Common myeloid progenitor, CD34-positive (primary cell): ENCODE results near the gene MIA. TPM values are rescaled to one million over a fixed set of nuclear protein-coding genes. Genes with fewer than 3 reads are reported as not detected.
"Not testable (repeated sequence)": the region's sequence is repeated elsewhere in the genome, so short reads cannot be mapped to it uniquely, and the experiment has no call there.

Source experiments
- CTCF ChIA-PET: fragments of 350-600 bp; sonication (Branson Sonifier 250); formaldehyde crosslinking; loops from one replicate; lab custom pipeline; 2021; ENCODE audit warnings: antibody characterized with exemption; lab: Charles Lee
- POLR2A ChIA-PET: fragments of 350-600 bp; sonication (Branson Sonifier 250); formaldehyde crosslinking; loops from one replicate; lab custom pipeline; 2021; ENCODE audit warnings: antibody characterized with exemption; lab: Charles Lee
- DNase-seq, 3 donors: peaks; one replicate each; pipeline versions ENCODE4 v3.0.0 to v3.0.0-alpha.2; 2013
- H3K27ac ChIP-seq, 2 experiments: 1 replicate in 1 of 2; 2 replicates in 1 of 2; pipeline ENCODE4 v1.7.0; 2013; ENCODE audit warnings: inconsistent platforms in 2 of 2, low read length in 2 of 2, mild to moderate bottlenecking in 2 of 2, low read depth in 1 of 2, moderate library complexity in 1 of 2; ENCODE audit not compliant: severe bottlenecking in 2 of 2, insufficient read depth in 1 of 2, poor library complexity in 1 of 2
- H3K27me3 ChIP-seq, 5 experiments: replicated peaks in 2 of 5; 1 replicate in 3 of 5; 2 replicates in 2 of 5; pipeline versions ENCODE4 v1.6.1 to v1.7.0; 2013; ENCODE audit warnings: low read length in 4 of 5, mild to moderate bottlenecking in 2 of 5, moderate library complexity in 2 of 5, inconsistent platforms in 1 of 5; ENCODE audit not compliant: insufficient read depth in 5 of 5, control insufficient read depth in 4 of 5
- H3K36me3 ChIP-seq, 4 experiments: 1 replicate in 2 of 4; 2 replicates in 2 of 4; pipeline versions ENCODE4 v1.6.1 to v1.7.0; 2013; ENCODE audit warnings: low read length in 3 of 4, control low read depth in 1 of 4, mild to moderate bottlenecking in 1 of 4; ENCODE audit not compliant: control insufficient read depth in 4 of 4, insufficient read depth in 4 of 4
- H3K4me1 ChIP-seq, 4 experiments: 1 replicate in 3 of 4; 2 replicates in 1 of 4; pipeline versions ENCODE4 v1.6.1 to v1.7.1; 2013; ENCODE audit warnings: low read length in 3 of 4, mild to moderate bottlenecking in 3 of 4, control low read depth in 1 of 4, inconsistent platforms in 1 of 4, moderate library complexity in 1 of 4; ENCODE audit not compliant: control insufficient read depth in 4 of 4, insufficient read depth in 4 of 4; ENCODE audit errors: control extremely low read depth in 1 of 4
- H3K4me3 ChIP-seq, 7 experiments: 1 replicate in 4 of 7; 2 replicates in 3 of 7; pipeline versions ENCODE4 v1.5.1 to v1.7.0; 2013; ENCODE audit warnings: mild to moderate bottlenecking in 7 of 7, low read length in 6 of 7, moderate library complexity in 6 of 7, inconsistent platforms in 2 of 7, low read depth in 2 of 7, control low read depth in 1 of 7; ENCODE audit not compliant: insufficient read depth in 4 of 7, control insufficient read depth in 1 of 7; ENCODE audit errors: extremely low read depth in 1 of 7
- H3K9me3 ChIP-seq, 5 experiments: 1 replicate in 4 of 5; 2 replicates in 1 of 5; pipeline versions ENCODE4 v1.6.1 to v1.7.1; 2013; ENCODE audit warnings: low read length in 4 of 5, mild to moderate bottlenecking in 2 of 5, inconsistent platforms in 1 of 5, low read depth in 1 of 5, moderate library complexity in 1 of 5; ENCODE audit not compliant: control insufficient read depth in 4 of 5, insufficient read depth in 2 of 5; ENCODE audit errors: control extremely low read depth in 1 of 5
- WGBS: methylation state at CpG from one replicate; pipeline ENCODE4 v1.1.5; 2013; ENCODE audit not compliant: insufficient coverage; 5-methylcytosine and 5-hydroxymethylcytosine counted together
- polyA plus RNA-seq: library from polyadenylated mRNA; unstranded; fragments of 120-200 nt; gene quantifications from one replicate; pipeline ENCODE4 v1.2.1, GENCODE V29; 2013

Gene MIA
- polyA plus RNA-seq: 0.38 TPM

DNA sequence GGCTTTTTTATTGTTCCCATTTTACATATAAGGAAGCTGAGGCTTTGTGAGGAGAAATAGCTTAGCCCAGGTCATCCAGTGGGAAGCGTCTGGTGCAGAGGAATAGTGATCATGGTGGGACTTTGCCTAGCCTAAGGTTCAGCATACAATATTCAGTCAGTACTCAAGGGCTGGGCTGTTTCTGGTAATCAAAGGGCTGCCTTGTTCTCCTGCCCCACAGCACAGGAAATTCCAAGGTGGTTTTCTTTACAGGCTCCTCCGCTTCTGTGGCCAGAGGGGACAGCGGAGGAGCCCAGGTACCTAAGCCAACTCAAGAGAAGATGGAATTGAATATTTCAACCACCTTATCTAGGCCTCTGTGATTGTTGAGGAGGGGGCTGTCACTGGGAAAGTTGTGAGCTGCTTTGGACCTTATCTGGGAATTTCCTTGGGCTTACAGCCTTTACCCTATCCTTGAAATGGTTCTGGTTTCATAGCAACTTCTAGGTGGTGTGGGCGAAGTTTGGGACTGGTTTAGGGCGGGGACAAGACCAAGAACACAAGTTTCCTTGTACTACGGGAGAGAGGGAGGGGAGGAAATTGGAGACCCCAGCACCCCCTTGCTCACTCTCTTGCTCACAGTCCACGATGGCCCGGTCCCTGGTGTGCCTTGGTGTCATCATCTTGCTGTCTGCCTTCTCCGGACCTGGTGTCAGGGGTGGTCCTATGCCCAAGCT is at the start of gene MIA:
Gene MIA (plus strand): TSS at position 606 of the 716 bp plus-strand sequence. CDS start 22 bp downstream, at position 628.
- ChIA-PET POLR2A (no interaction called here), CTCF (interaction anchor here (1.0 kb wide), 1 partner anchor 32 kb away, joined by 3 read pairs; no protein-coding TSS in a partner anchor)
- Histone ChIP-seq H3K4me1 (peaks cover 6 to 33% (median 18%) of the 10 kb centered on the region in 4 experiments), H3K36me3 (no peaks in the 10 kb centered on the region), H3K9me3 (peaks cover 0 to 2% (median 0%) of the 10 kb centered on the region in 5 experiments), H3K4me3 (no peak within 1 kb of the TSS), H3K27ac (no peak within 1 kb of the TSS), H3K27me3 (no peaks in the 10 kb centered on the region)
- whole genome bisulfite sequencing: 100% methylated on average over 2 of the region's 9 CpGs
- no peak for DNase-seq

- WGBS: 91% methylated on average over 3 of the region's 4 CpGs
- Histone ChIP-seq H3K4me1 (no peaks in the 10 kb centered on the region), H3K27me3 (no peaks in the 10 kb centered on the region), H3K36me3 (peaks cover 13 to 61% (median 35%) of the 10 kb centered on the region in 4 experiments), H3K9me3 (peaks cover 0 to 2% (median 0%) of the 10 kb centered on the region in 5 experiments), H3K4me3 (no peak overlapping the region), H3K27ac (no peak overlapping the region)
- no peak for DNase-seq
- ChIA-PET CTCF (no interaction called here), POLR2A (no interaction called here)
Observed at GRCh38 chr19:40726279-40726678, 49.0 kb upstream of the MIA start.

DNA sequence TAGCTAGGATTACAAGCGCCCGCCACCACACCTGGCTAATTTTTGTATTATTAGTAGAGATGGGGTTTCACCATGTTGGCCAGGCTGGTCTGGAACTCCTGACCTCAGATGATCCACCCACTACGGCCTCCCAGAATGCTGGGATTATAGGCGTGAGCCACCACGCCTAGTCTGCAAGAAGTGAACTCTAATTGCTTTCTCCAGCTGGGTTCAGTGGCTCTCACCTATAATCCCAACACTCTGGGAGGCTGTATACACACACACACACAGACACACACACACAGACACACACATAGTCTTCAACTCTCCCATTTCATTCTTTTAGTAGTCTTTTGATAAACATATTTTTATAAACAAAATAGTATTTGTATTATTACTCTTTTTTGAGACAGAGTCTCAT is 45.3 kb upstream of the MIA start:
- H3K27ac ChIP-seq, DNase-seq, H3K27me3 ChIP-seq, POLR2A ChIA-PET, H3K4me3 ChIP-seq, H3K9me3 ChIP-seq, H3K4me1 ChIP-seq: not testable (repeated sequence)
- peaks cover 13 to 78% (median 50%) of the 10 kb centered on the region in 4 experiments for H3K36me3 ChIP-seq
- WGBS: no CpG with 5 or more reads among the region's 5 CpGs
- CTCF ChIA-PET: interaction anchor here (1.2 kb wide), 1 partner anchor 14 kb away, joined by 3 read pairs; no protein-coding TSS in a partner anchor

DNA sequence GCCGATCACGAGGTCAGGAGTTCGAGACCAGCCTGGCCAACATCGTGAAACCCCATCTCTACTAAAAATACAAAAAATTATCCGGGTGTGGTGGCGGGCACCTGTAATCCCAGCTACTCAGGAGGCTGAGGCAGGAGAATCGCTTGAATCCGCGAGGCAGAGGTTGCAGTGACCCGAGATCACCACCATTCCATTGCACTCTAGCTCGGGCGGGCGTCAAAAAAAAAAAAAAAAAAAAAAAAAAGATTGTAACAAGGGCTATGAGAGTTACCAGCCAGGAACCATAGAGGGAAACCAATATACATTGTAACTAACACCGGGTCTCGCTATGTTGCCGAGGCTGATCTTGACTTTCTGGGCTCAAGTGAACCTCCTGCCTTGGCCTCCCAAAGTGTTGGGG is 43.0 kb upstream of the MIA start:
- H3K27me3 ChIP-seq, H3K27ac ChIP-seq, POLR2A ChIA-PET, H3K4me3 ChIP-seq, CTCF ChIA-PET, H3K4me1 ChIP-seq, DNase-seq, H3K9me3 ChIP-seq: not testable (repeated sequence)
- WGBS: 98% methylated on average over 6 of the region's 16 CpGs
- peaks cover 15 to 83% (median 53%) of the 10 kb centered on the region in 4 experiments for H3K36me3 ChIP-seq

DNA sequence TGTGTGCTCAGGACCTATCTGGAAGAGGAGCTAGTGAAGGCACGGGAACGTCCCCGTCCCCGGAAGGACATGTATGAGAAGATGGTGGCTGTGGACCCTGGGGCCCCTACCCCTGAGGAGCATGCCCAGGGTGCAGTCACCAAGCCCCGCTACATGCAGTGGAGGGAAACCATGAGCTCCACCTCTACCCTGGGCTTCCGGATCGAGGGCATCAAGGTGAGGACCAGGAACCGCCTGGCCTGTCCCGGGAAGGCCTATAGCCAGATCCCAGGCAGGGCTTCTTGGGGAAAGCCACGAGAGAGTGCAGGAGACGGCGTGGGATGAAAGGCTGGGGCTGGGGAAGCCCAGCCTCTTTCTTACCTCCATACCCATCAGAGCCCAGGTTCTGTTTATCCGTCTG is 42.2 kb upstream of the MIA start:
- DNase-seq: no peak
- no peaks in the 10 kb centered on the region for H3K27me3 ChIP-seq
- no peaks in the 10 kb centered on the region for H3K9me3 ChIP-seq
- H3K27ac ChIP-seq: no peak overlapping the region
- CTCF ChIA-PET: interaction anchor here (0.6 to 1.7 kb wide), 3 partner anchors 9 to 11 kb away, joined by 3 to 6 read pairs (median 6); no protein-coding TSS in a partner anchor
- POLR2A ChIA-PET: no interaction called here
- H3K4me3 ChIP-seq: no peak overlapping the region
- WGBS: 93% methylated on average over 11 of the region's 13 CpGs
- peaks cover 7 to 79% (median 50%) of the 10 kb centered on the region in 4 experiments for H3K36me3 ChIP-seq
- no peaks in the 10 kb centered on the region for H3K4me1 ChIP-seq

GRCh38 chr19:40735013-40735771 is 40.1 kb upstream of the MIA start:
- Histone ChIP-seq H3K4me3 (no peak overlapping the region), H3K27ac (no peak overlapping the region), H3K9me3 (no peaks in the 10 kb centered on the region), H3K27me3 (no peaks in the 10 kb centered on the region), H3K36me3 (peaks cover 5 to 81% (median 57%) of the 10 kb centered on the region in 4 experiments), H3K4me1 (no peaks in the 10 kb centered on the region)
- no peak for DNase-seq
- ChIA-PET CTCF (interaction anchor here (0.8 to 1.0 kb wide), 2 partner anchors 9 to 11 kb away, joined by 3 to 5 read pairs; no protein-coding TSS in a partner anchor), POLR2A (interaction anchor here (0.6 kb wide), 1 partner anchor 66 kb away, joined by 3 read pairs; no protein-coding TSS in a partner anchor)
- whole genome bisulfite sequencing: 99% methylated on average over 10 of the region's 11 CpGs
